Stimulated activated CD8-positive, alpha-beta memory T cell treated with anti-CD3 and anti-CD28 coated beads, Interleukin-2, amount 100 ng/mL, for 1 hour (primary cell): ENCODE results near the gene PCDHGA7.
"Not testable (repeated sequence)": the region's sequence is repeated elsewhere in the genome, so short reads cannot be mapped to it uniquely, and the experiment has no call there.

ENCODE experiments used
- DNase-seq, 2 donors: peaks; one replicate each; pipeline ENCODE4 v3.0.0-alpha.2; 2020; ENCODE audit warnings: low read depth in 2 of 2

The PCDHGA7 gene

DNA sequence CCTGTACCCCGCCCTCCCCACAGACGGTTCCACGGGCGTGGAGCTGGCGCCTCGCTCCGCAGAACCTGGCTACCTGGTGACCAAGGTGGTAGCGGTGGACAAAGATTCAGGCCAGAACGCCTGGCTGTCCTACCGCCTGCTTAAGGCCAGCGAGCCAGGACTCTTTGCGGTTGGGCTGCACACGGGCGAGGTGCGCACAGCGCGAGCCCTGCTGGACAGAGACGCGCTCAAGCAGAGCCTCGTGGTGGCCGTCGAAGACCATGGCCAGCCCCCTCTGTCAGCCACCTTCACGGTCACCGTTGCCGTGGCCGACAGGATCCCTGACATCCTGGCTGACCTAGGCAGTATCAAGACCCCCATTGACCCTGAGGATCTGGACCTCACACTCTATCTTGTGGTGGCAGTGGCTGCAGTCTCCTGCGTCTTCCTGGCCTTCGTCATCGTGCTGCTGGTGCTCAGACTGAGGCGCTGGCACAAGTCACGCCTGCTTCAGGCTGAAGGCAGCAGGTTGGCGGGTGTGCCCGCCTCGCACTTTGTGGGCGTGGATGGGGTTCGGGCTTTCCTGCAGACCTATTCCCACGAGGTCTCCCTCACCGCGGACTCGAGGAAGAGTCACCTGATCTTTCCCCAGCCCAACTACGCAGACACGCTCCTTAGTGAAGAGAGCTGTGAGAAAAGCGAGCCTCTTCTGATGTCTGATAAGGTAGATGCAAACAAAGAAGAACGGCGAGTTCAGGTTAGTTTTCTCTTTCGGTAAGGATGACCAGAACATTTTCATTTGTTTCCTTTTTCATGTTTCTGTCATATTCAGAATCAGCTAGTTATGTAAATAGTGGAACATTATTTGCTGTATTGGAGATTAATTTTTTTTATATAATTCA, 16.3 kb upstream of the PCDHGA7 start:
- no peak for DNase-seq

DNA sequence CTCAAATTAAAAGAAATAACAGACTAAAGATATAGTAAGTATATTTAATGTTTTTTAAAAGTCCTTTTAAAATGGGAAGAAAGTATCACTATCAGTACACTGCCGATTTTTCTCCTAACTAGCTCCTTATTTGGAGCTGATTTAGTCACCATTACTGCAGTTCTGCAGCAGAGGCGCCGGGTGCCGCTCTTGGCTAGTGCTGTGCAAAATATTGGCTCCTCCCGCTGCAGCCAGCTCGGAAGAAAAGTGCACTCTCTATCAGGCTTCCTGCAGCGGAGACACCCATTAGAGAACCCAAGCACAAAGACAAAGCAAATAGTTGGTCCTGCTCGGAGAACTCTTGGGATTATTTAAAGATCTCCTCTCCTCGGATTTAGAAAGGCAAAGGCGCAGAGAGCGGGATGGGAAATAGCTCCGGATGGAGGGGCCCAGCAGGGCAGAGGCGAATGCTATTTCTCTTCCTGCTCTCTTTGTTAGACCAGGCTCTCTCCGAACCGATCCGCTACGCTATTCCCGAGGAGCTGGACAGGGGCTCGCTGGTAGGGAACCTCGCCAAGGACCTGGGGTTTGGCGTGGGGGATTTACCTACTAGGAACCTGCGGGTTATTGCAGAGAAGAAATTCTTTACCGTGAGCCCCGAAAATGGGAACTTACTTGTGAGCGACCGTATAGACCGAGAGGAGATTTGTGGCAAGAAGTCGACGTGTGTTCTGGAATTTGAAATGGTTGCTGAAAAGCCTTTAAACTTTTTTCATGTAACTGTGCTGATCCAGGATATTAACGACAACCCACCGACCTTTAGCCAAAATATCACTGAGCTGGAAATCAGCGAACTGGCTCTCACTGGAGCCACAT, 12.3 kb upstream of the PCDHGA7 start, which contains the start of gene PCDHGB3:
Gene PCDHGB3, plus strand, starts transcription at position 249 of the 855 bp plus-strand sequence. Its CDS starts 153 bp downstream, at position 402.
- DNase-seq: no peak

DNA sequence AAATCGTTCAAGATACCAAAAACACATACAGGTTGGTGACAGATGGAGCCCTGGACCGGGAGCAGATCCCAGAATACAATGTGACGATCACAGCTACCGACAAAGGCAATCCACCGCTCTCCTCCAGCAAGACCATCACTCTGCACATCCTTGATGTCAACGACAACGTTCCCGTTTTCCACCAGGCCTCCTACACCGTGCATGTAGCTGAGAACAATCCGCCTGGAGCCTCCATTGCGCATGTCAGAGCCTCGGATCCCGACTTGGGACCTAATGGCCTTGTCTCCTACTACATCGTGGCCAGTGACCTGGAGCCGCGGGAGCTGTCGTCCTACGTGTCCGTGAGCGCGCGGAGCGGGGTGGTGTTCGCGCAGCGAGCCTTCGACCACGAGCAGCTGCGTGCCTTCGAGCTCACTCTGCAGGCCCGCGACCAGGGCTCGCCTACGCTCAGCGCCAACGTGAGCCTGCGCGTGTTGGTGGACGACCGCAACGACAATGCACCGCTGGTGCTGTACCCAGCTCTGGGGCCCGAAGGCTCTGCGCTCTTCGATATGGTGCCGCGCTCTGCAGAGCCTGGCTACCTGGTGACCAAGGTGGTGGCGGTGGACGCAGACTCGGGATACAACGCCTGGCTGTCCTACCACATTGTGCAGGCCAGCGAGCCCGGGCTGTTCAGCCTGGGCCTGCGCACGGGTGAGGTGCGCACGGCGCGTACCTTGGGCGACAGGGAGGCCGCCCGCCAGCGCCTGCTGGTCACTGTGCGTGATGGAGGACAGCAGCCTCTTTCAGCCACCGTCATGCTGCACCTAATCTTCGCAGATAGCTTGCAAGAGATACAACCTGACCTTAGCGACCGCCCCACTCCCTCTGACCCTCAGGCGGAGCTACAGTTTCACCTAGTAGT, 10.7 kb upstream of the PCDHGA7 start:
- no peak for DNase-seq

DNA sequence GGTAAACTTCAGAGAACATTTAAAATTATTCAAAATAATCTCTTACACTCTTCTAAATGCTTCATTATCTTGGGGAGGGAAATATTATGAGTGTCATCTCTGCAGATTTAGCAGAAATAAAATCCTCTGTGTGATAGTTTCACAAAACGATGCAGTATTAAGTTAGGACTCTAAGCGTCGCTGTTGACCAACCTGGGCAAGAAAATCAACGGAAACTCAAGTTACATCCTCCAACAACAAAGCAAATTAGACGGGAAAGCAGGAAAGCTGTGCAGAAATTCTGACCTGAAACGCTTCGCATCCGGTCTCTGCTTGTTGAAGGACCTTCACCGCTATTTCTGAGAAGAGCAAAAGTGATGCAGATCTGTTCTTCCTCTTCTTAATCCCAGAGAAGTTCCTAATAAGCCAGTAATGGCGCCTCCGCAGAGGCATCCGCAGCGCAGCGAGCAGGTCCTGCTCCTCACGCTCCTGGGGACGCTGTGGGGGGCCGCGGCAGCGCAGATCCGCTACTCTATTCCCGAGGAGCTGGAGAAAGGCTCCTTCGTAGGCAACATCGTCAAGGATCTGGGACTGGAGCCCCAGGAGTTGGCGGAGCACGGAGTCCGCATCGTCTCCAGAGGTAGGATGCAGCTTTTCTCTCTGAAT, 8.7 kb upstream of the PCDHGA7 start, which contains the start of gene PCDHGA6:
Gene PCDHGA6, plus strand, starts transcription at position 219 of the 645 bp plus-strand sequence. Its CDS starts 193 bp downstream, at position 412.
- DNase-seq: no peak

DNA sequence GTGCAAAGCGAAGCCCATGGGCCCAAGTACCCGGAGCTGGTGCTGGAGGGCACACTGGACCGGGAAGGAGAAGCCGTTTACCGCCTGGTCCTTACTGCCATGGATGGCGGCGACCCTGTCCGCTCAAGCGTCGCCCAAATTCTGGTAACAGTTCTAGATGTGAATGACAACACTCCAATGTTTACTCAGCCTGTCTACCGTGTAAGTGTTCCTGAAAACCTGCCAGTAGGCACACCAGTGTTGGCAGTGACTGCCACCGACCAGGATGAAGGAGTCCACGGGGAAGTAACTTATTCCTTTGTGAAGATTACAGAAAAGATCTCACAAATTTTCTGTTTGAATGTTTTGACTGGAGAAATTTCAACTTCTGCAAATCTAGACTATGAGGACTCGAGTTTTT, 7.9 kb upstream of the PCDHGA7 start:
- DNase-seq: no peak

DNA sequence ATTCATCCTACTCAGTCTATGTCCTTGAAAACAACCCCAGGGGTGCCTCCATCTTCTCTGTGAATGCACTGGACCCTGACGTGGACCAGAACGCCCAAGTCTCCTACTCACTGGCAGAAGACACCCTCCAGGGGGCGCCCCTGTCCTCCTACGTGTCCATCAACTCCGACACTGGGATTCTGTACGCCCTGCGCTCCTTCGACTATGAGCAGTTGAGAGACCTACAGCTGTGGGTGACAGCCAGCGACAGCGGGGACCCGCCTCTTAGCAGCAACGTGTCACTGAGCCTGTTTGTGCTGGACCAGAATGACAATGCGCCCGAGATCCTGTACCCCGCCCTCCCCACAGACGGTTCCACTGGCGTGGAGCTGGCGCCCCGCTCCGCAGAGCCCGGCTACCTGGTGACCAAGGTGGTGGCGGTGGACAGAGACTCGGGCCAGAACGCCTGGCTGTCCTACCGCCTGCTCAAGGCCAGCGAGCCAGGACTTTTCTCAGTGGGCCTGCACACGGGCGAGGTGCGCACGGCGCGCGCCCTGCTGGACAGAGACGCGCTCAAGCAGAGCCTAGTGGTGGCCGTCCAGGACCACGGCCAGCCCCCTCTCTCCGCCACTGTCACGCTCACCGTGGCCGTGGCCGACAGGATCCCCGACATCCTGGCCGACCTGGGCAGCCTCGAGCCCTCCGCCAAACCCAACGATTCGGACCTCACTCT, 6.9 kb upstream of the PCDHGA7 start:
- not testable (repeated sequence) for DNase-seq

DNA sequence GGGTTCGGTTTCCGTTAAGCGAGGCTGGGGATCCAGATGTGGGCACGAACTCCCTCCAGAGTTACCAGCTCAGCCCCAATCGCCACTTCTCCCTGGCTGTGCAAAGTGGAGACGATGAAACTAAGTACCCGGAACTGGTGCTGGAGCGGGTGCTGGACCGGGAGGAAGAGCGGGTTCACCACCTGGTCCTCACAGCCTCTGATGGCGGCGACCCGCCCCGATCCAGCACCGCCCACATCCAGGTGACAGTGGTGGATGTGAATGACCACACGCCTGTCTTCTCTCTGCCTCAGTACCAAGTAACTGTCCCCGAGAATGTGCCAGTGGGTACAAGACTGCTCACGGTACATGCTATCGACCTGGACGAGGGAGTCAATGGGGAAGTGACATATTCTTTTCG, 803 bp downstream of the PCDHGA7 start:
- no peak for DNase-seq

DNA sequence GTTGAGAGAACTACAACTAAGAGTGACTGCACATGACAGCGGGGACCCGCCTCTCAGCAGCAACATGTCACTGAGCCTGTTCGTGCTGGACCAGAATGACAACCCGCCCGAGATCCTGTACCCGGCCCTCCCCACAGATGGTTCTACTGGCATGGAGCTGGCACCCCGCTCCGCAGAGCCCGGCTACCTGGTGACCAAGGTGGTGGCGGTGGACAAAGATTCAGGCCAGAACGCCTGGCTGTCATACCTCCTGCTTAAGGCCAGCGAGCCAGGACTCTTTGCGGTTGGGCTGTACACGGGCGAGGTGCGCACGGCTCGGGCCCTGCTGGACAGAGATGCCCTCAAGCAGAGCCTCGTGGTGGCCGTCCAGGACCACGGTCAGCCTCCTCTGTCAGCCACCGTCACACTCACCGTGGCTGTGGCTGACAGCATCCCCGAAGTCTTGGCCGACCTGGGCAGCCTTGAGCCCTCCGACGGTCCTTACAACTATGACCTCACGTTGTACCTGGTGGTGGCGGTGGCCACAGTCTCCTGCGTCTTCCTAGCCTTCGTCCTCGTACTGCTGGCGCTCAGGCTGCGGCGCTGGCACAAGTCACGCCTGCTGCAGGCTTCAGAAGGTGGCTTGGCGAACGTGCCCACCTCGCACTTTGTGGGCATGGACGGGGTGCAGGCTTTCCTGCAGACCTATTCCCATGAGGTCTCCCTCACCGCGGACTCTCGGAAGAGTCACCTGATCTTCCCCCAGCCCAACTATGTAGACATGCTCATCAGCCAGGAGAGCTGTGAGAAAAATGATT, 2.1 kb downstream of the PCDHGA7 start:
- DNase-seq: no peak

DNA sequence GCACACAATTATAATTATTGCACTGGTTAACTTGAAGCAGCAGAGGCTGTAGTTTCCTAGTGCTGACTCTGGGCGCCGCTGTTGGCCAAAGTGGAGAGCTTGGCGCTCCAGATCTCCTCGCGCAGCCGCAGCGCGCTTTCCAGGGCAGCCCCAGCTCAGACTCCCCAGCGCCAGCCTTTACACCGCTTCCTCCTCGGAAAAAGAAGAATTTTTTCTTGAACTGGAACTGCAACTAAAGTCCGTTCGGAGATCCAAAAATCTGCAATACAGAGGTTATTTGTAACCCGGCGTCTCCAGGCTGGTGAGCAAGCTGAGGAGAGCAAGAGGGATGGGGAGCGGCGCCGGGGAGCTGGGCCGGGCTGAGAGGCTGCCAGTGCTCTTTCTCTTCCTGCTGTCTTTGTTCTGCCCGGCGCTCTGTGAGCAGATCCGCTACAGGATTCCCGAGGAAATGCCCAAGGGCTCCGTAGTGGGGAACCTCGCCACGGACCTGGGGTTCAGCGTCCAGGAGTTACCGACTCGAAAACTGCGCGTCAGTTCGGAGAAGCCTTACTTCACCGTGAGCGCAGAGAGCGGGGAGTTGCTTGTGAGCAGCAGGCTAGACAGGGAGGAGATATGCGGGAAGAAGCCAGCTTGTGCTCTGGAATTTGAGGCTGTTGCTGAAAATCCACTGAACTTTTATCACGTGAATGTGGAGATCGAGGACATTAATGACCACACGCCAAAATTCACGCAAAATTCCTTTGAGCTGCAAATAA, 5.2 kb downstream of the PCDHGA7 start, which contains the start of gene PCDHGB4:
Gene PCDHGB4, plus strand, starts transcription at position 142 of the 755 bp plus-strand sequence. Its CDS starts 187 bp downstream, at position 329.
- not testable (repeated sequence) for DNase-seq

DNA sequence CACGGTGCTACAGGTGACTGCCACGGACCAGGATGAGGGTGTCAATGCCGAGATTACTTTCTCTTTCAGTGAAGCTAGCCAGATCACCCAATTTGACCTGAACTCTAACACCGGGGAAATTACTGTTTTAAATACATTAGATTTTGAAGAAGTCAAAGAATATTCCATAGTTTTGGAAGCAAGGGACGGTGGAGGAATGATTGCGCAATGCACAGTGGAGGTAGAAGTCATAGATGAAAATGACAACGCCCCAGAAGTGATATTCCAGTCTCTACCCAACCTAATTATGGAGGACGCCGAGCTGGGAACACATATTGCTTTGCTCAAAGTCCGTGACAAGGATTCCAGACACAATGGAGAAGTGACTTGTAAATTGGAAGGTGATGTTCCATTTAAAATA, 6.1 kb downstream of the PCDHGA7 start:
- no peak for DNase-seq

DNA sequence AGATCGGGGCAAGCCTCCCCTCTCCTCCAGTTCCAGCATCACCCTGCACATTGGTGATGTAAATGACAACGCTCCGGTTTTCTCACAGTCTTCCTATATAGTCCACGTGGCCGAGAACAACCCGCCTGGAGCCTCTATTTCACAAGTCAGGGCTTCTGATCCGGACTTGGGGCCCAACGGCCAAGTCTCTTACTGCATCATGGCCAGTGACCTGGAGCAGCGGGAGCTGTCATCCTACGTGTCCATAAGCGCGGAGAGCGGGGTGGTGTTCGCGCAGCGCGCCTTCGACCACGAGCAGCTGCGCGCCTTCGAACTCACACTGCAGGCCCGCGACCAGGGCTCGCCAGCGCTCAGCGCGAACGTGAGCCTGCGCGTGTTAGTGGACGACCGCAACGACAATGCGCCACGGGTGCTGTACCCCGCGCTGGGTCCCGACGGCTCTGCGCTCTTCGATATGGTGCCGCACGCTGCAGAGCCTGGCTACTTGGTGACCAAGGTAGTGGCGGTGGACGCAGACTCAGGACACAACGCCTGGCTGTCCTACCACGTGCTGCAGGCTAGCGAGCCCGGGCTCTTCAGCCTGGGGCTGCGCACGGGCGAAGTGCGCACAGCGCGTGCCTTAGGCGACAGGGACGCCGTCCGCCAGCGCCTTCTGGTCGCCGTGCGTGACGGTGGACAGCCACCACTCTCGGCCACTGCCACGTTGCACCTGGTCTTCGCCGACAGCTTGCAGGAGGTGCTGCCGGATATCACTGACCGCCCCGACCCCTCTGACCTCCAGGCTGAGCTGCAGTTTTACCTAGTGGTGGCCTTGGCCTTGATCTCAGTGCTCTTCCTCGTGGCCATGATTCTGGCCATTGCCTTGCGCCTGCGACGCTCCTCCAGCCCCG, 6.9 kb downstream of the PCDHGA7 start:
- no peak for DNase-seq

DNA sequence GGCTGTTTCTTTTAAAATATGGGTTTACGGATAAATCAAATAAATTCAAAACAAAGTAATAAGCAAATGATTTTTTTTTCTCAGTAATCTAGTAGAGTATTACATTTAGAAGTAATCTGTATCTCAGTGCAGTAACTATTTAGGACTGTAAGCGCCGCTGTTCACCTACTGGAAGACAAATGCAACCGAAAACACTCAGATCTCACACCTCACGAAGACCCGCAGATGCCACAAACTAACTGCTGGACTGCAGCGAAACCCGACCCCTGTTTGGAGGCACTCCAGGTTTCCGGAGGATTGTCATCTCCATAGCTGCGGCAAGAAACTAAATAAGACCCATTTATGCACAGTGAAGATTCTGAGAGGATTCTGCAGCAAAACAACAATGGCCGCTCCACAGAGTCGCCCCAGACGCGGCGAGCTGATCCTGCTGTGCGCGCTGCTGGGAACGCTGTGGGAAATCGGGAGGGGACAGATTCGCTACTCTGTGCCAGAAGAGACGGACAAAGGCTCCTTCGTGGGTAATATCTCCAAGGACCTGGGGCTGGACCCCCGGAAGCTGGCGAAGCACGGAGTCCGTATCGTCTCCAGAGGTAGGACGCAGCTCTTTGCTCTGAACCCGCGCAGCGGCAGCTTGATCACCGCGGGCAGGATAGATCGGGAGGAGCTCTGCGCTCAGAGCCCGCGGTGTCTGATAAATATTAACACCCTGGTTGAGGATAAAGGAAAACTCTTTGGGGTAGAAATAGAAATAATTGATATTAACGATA, 10.1 kb downstream of the PCDHGA7 start, which contains the start of gene PCDHGA8:
Gene PCDHGA8, plus strand, starts transcription at position 205 of the 770 bp plus-strand sequence. Its CDS starts 181 bp downstream, at position 386.
- no peak for DNase-seq

DNA sequence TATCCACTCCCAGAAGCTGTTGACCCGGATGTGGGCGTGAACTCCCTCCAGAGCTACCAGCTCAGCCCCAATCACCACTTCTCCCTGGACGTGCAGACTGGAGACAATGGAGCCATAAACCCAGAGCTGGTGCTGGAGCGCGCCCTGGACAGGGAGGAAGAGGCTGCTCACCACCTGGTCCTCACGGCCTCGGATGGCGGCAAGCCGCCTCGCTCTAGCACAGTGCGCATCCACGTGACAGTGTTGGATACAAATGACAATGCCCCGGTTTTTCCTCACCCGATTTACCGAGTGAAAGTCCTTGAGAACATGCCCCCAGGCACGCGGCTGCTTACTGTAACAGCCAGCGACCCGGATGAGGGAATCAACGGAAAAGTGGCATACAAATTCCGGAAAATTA, 10.7 kb downstream of the PCDHGA7 start:
- DNase-seq: no peak

DNA sequence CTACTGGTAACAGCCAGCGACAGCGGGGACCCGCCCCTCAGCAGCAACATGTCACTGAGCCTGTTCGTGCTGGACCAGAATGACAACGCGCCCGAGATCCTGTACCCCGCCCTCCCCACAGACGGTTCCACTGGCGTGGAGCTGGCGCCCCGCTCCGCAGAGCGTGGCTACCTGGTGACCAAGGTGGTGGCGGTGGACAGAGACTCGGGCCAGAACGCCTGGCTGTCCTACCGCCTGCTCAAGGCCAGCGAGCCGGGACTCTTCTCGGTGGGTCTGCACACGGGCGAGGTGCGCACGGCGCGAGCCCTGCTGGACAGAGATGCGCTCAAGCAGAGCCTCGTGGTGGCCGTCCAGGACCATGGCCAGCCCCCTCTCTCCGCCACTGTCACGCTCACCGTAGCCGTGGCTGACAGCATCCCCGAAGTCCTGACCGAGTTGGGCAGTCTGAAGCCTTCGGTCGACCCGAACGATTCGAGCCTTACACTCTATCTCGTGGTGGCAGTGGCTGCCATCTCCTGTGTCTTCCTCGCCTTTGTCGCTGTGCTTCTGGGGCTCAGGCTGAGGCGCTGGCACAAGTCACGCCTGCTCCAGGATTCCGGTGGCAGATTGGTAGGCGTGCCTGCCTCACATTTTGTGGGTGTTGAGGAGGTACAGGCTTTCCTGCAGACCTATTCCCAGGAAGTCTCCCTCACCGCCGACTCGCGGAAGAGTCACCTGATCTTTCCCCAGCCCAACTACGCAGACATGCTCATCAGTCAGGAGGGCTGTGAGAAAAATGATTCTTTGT, 12.1 kb downstream of the PCDHGA7 start:
- not testable (repeated sequence) for DNase-seq

DNA sequence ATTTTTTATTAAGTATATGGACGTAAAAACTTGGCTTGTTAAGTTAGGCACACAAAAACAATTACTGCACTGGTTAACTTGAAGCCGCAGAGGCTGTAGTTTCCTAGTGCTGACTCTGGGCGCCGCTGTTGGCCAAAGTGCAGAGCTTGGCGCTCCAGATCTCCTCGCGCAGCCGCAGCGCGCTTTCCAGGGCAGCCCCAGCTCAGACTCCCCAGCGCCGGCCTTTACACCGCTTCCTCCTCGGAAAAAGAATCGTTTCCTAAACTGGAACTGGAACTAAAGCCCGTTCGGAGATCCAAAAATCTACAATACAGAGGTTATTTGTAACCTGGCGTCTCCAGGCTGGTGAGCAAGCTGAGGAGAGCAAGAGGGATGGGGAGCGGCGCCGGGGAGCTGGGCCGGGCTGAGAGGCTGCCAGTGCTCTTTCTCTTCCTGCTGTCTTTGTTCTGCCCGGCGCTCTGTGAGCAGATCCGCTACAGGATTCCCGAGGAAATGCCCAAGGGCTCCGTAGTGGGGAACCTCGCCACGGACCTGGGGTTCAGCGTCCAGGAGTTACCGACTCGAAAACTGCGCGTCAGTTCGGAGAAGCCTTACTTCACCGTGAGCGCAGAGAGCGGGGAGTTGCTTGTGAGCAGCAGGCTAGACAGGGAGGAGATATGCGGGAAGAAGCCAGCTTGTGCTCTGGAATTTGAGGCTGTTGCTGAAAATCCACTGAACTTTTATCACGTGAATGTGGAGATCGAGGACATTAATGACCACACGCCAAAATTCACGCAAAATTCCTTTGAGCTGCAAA, 15.4 kb downstream of the PCDHGA7 start, which contains the start of gene PCDHGB5:
Gene PCDHGB5, plus strand, starts transcription at position 192 of the 796 bp plus-strand sequence. Its CDS starts 181 bp downstream, at position 373.
- DNase-seq: not testable (repeated sequence)
